Trophoblast cell (in vitro differentiated cells and primary cell): Measurements from ENCODE around the gene CACNA1H.

Experiments
- DNase-seq, 2 donors: peaks; one replicate each; pipeline ENCODE4 v3.0.0-alpha.2; 2016
- H2AFZ ChIP-seq: 2 replicates; pipeline ENCODE4 v1.6.1; 2013; ENCODE audit warnings: low read length, moderate library complexity, mild to moderate bottlenecking; ENCODE audit not compliant: insufficient read depth, poor library complexity
- H2AK5ac ChIP-seq: 2 replicates; pipeline ENCODE4 v1.6.1; 2013; ENCODE audit warnings: mild to moderate bottlenecking, low read length
- H2BK120ac ChIP-seq: 2 replicates; pipeline ENCODE4 v1.6.1; 2013; ENCODE audit warnings: low read length, mild to moderate bottlenecking, moderate library complexity; ENCODE audit not compliant: insufficient read depth, poor library complexity
- H2BK12ac ChIP-seq: 2 replicates; pipeline ENCODE4 v1.6.1; 2013; ENCODE audit warnings: mild to moderate bottlenecking, low read length, moderate library complexity
- H2BK5ac ChIP-seq: 2 replicates; pipeline ENCODE4 v1.6.1; 2013; ENCODE audit warnings: low read length, low read depth, moderate library complexity, mild to moderate bottlenecking; ENCODE audit not compliant: poor library complexity
- H3K14ac ChIP-seq: 2 replicates; pipeline ENCODE4 v1.6.1; 2013; ENCODE audit warnings: mild to moderate bottlenecking, low read length
- H3K18ac ChIP-seq: 2 replicates; pipeline ENCODE4 v1.6.1; 2013; ENCODE audit warnings: mild to moderate bottlenecking, low read length
- H3K23ac ChIP-seq: 2 replicates; pipeline ENCODE4 v1.6.1; 2013; ENCODE audit warnings: low read length
- H3K27ac ChIP-seq: 2 replicates; pipeline ENCODE4 v1.5.1; 2013; ENCODE audit warnings: low read depth, mild to moderate bottlenecking, inconsistent platforms, low read length, moderate library complexity
- H3K27me3 ChIP-seq: 2 replicates; pipeline ENCODE4 v1.6.1; 2013; ENCODE audit warnings: inconsistent platforms, mild to moderate bottlenecking, low read length, moderate library complexity; ENCODE audit not compliant: insufficient read depth
- H3K36me3 ChIP-seq, 2 experiments: 1 replicate in 1 of 2; 2 replicates in 1 of 2; pipeline ENCODE4 v1.6.1; 2013; ENCODE audit warnings: low read length in 2 of 2, mild to moderate bottlenecking in 2 of 2, moderate library complexity in 1 of 2; ENCODE audit not compliant: insufficient read depth in 2 of 2, control insufficient read depth in 1 of 2
- H3K4ac ChIP-seq: 2 replicates; pipeline ENCODE4 v1.6.1; 2013; ENCODE audit warnings: low read depth, mild to moderate bottlenecking, low read length, moderate library complexity
- H3K4me1 ChIP-seq, 2 experiments: 1 replicate in 1 of 2; 2 replicates in 1 of 2; pipeline ENCODE4 v1.6.1; 2013; ENCODE audit warnings: low read length in 2 of 2, mild to moderate bottlenecking in 2 of 2, moderate library complexity in 1 of 2; ENCODE audit not compliant: insufficient read depth in 2 of 2, control insufficient read depth in 1 of 2
- H3K4me2 ChIP-seq: 2 replicates; pipeline ENCODE4 v1.6.1; 2013; ENCODE audit warnings: inconsistent platforms, mild to moderate bottlenecking, low read length, moderate library complexity
- H3K4me3 ChIP-seq: 2 replicates; pipeline ENCODE4 v1.5.1; 2013; ENCODE audit warnings: mild to moderate bottlenecking, low read depth, low read length, inconsistent platforms
- H3K79me1 ChIP-seq: one replicate; pipeline ENCODE4 v1.6.1; 2013; ENCODE audit warnings: low read length
- H3K79me2 ChIP-seq: 2 replicates; pipeline ENCODE4 v1.6.1; 2013; ENCODE audit warnings: low read length, mild to moderate bottlenecking; ENCODE audit not compliant: control insufficient read depth, insufficient read depth, poor library complexity
- H3K9ac ChIP-seq: 2 replicates; pipeline ENCODE4 v1.6.1; 2013; ENCODE audit warnings: mild to moderate bottlenecking, low read length
- H3K9me3 ChIP-seq: 2 replicates; pipeline ENCODE4 v1.6.1; 2013; ENCODE audit warnings: low read depth, mild to moderate bottlenecking, control low read depth, inconsistent platforms, low read length; ENCODE audit not compliant: insufficient read depth
- H4K12ac ChIP-seq: 2 replicates; pipeline ENCODE4 v1.6.1; 2013; ENCODE audit warnings: low read depth, mild to moderate bottlenecking, low read length, moderate library complexity
- H4K8ac ChIP-seq: 2 replicates; pipeline ENCODE4 v1.6.1; 2013; ENCODE audit warnings: low read depth, mild to moderate bottlenecking, low read length, moderate library complexity
- H4K91ac ChIP-seq: one replicate; pipeline ENCODE4 v1.6.1; 2013; ENCODE audit warnings: low read depth, mild to moderate bottlenecking, low read length, moderate library complexity
- WGBS: extraction: QIAGEN DNeasy Blood & Tissue Kit; methylation state at CpG from one replicate; pipeline ENCODE4 v1.1.7; 2013; ENCODE audit warnings: missing lambda C conversion rate; ENCODE audit not compliant: insufficient read length, insufficient coverage; ENCODE audit errors: extremely low coverage; 5-methylcytosine and 5-hydroxymethylcytosine counted together

CACNA1H gene

GRCh38 chr16:1164975-1165374 lies 12.1 kb downstream of the CACNA1H start:
- Histone ChIP-seq H2BK12ac (no peak overlapping the region), H4K12ac (no peak overlapping the region), H3K36me3 (no peaks in the 10 kb centered on the region), H3K79me2 (no peaks in the 10 kb centered on the region), H3K23ac (no peak overlapping the region), H4K8ac (no peak overlapping the region), H3K4me2 (no peak overlapping the region), H3K14ac (no peak overlapping the region), H3K9me3 (peaks cover 3% of the 10 kb centered on the region), H3K9ac (no peak overlapping the region), H3K4me3 (no peak overlapping the region), H3K79me1 (no peaks in the 10 kb centered on the region), H3K4me1 (peaks cover 0 to 1% of the 10 kb centered on the region in 2 experiments), H2AFZ (no peak overlapping the region), H4K91ac (no peak overlapping the region), H2BK120ac (no peak overlapping the region), H2AK5ac (no peak overlapping the region), H2BK5ac (no peak overlapping the region), H3K27ac (no peak overlapping the region), H3K27me3 (no peaks in the 10 kb centered on the region), H3K18ac (no peak overlapping the region), H3K4ac (no peak overlapping the region)
- no CpG with 5 or more reads among the region's 17 CpGs for WGBS
- DNase-seq = no peak

- no peak overlapping the region for H2BK12ac ChIP-seq
- no peak overlapping the region for H3K23ac ChIP-seq
- H3K36me3 ChIP-seq = no peaks in the 10 kb centered on the region
- WGBS = no CpG with 5 or more reads among the region's 12 CpGs
- no peak overlapping the region for H3K4ac ChIP-seq
- no peak overlapping the region for H2AK5ac ChIP-seq
- no peaks in the 10 kb centered on the region for H3K79me2 ChIP-seq
- no peaks in the 10 kb centered on the region for H3K79me1 ChIP-seq
- peaks cover 4% of the 10 kb centered on the region for H3K9me3 ChIP-seq
- H3K4me1 ChIP-seq = no peaks in the 10 kb centered on the region
- DNase-seq = no peak
- H3K18ac ChIP-seq = no peak overlapping the region
- no peak overlapping the region for H4K8ac ChIP-seq
- H3K4me3 ChIP-seq = no peak overlapping the region
- no peak overlapping the region for H4K12ac ChIP-seq
- no peak overlapping the region for H3K4me2 ChIP-seq
- H2AFZ ChIP-seq = no peak overlapping the region
- no peak overlapping the region for H3K27ac ChIP-seq
- no peak overlapping the region for H4K91ac ChIP-seq
- no peak overlapping the region for H3K14ac ChIP-seq
- H3K9ac ChIP-seq = no peak overlapping the region
- no peaks in the 10 kb centered on the region for H3K27me3 ChIP-seq
- no peak overlapping the region for H2BK120ac ChIP-seq
- H2BK5ac ChIP-seq = no peak overlapping the region
Observed at GRCh38 chr16:1165511-1165910, 12.6 kb downstream of the CACNA1H start.

- Histone ChIP-seq H3K36me3 (no peaks in the 10 kb centered on the region), H3K4me1 (no peaks in the 10 kb centered on the region), H3K14ac (no peak overlapping the region), H3K9me3 (peaks cover 4% of the 10 kb centered on the region), H2AK5ac (no peak overlapping the region), H3K4me2 (no peak overlapping the region), H3K18ac (no peak overlapping the region), H2BK5ac (no peak overlapping the region), H3K27ac (no peak overlapping the region), H4K8ac (no peak overlapping the region), H2BK12ac (no peak overlapping the region), H3K79me2 (no peaks in the 10 kb centered on the region), H4K91ac (no peak overlapping the region), H3K27me3 (no peaks in the 10 kb centered on the region), H3K79me1 (no peaks in the 10 kb centered on the region), H2AFZ (no peak overlapping the region), H4K12ac (no peak overlapping the region), H3K4me3 (no peak overlapping the region), H3K4ac (no peak overlapping the region), H3K23ac (no peak overlapping the region), H2BK120ac (no peak overlapping the region), H3K9ac (no peak overlapping the region)
- WGBS = no CpG with 5 or more reads among the region's 52 CpGs
- DNase-seq = no peak
Observed at GRCh38 chr16:1167276-1168107, 14.6 kb downstream of the CACNA1H start.

GRCh38 chr16:1168837-1169236 lies 15.9 kb downstream of the CACNA1H start:
- Histone ChIP-seq H4K91ac (no peak overlapping the region), H3K79me2 (no peaks in the 10 kb centered on the region), H4K12ac (no peak overlapping the region), H3K79me1 (no peaks in the 10 kb centered on the region), H3K27ac (no peak overlapping the region), H3K4me1 (no peaks in the 10 kb centered on the region), H3K23ac (no peak overlapping the region), H2BK5ac (no peak overlapping the region), H2AFZ (no peak overlapping the region), H3K36me3 (no peaks in the 10 kb centered on the region), H3K9ac (no peak overlapping the region), H3K9me3 (peaks cover 4% of the 10 kb centered on the region), H3K18ac (no peak overlapping the region), H3K27me3 (no peaks in the 10 kb centered on the region), H2BK12ac (no peak overlapping the region), H4K8ac (no peak overlapping the region), H3K4me2 (no peak overlapping the region), H2AK5ac (no peak overlapping the region), H3K4me3 (no peak overlapping the region), H3K14ac (no peak overlapping the region), H3K4ac (no peak overlapping the region), H2BK120ac (no peak overlapping the region)
- no CpG with 5 or more reads among the region's 18 CpGs for WGBS
- no peak for DNase-seq
